NCI-H345 treated with DMSO at 0.1 percent for 48 hours (cell line): Measurements from ENCODE around the gene MYO3B.
"Not testable (repeated sequence)": the region's sequence is repeated elsewhere in the genome, so short reads cannot be mapped to it uniquely, and the experiment has no call there.

Experiments
- DNase-seq: peaks from one replicate; lab custom pipeline; 2025; ENCODE audit not compliant: unreplicated experiment; lab: John Stamatoyannopoulos, UW

Gene MYO3B

GRCh38 chr2:170206805-170207407 lies 29.0 kb downstream of the MYO3B start:
- no peak for DNase-seq

GRCh38 chr2:170207901-170208300 lies 30.0 kb downstream of the MYO3B start:
- DNase-seq: no peak

GRCh38 chr2:170208967-170209366 lies 31.0 kb downstream of the MYO3B start:
- no peak for DNase-seq

- no peak for DNase-seq
These were observed 34.8 kb downstream of the MYO3B start for GRCh38 chr2:170212625-170213280.

GRCh38 chr2:170213281-170213625 lies 35.3 kb downstream of the MYO3B start:
- not testable (repeated sequence) for DNase-seq

- no peak for DNase-seq
These were observed 35.7 kb downstream of the MYO3B start for GRCh38 chr2:170213651-170214050.

- no peak for DNase-seq
These were observed 36.5 kb downstream of the MYO3B start for GRCh38 chr2:170214309-170214948.

- DNase-seq: no peak
These were observed 37.1 kb downstream of the MYO3B start for GRCh38 chr2:170215021-170215420.

- DNase-seq: no peak
These were observed 38.5 kb downstream of the MYO3B start for GRCh38 chr2:170216428-170216827.

GRCh38 chr2:170216981-170217380 lies 39.0 kb downstream of the MYO3B start:
- DNase-seq: no peak

GRCh38 chr2:170217778-170218251 lies 39.9 kb downstream of the MYO3B start:
- no peak for DNase-seq

GRCh38 chr2:170218456-170218855 lies 40.5 kb downstream of the MYO3B start:
- peak; percentile 79 for DNase-seq

- no peak for DNase-seq
These were observed 41.0 kb downstream of the MYO3B start for GRCh38 chr2:170218931-170219330.

- no peak for DNase-seq
These were observed 43.7 kb downstream of the MYO3B start for GRCh38 chr2:170221317-170222288.

GRCh38 chr2:170222298-170222697 lies 44.4 kb downstream of the MYO3B start:
- DNase-seq: no peak

GRCh38 chr2:170222842-170223241 lies 44.9 kb downstream of the MYO3B start:
- DNase-seq: no peak

- no peak for DNase-seq
These were observed 46.8 kb downstream of the MYO3B start for GRCh38 chr2:170224692-170225294.

- no peak for DNase-seq
These were observed 48.3 kb downstream of the MYO3B start for GRCh38 chr2:170226216-170226615.

GRCh38 chr2:170227507-170227947 lies 49.6 kb downstream of the MYO3B start:
- DNase-seq: no peak

GRCh38 chr2:170227951-170228350 lies 50.0 kb downstream of the MYO3B start:
- no peak for DNase-seq

- no peak for DNase-seq
These were observed 50.5 kb downstream of the MYO3B start for GRCh38 chr2:170228429-170228828.
